GM13977 (cell line): ENCODE data around the gene SLC44A3.

Experiments used
- DNase-seq: peaks from one replicate; pipeline ENCODE4 v3.0.0; 2012; ENCODE audit warnings: low spot score
- in situ Hi-C: fragments of 300-500 bp; cut with MboI; formaldehyde crosslinking; loops from one replicate; pipeline ENCODE4 v1.12.0; 2022; ENCODE audit warnings: low sequenced_read_pairs, low pct_unique_long_range_greater_than_20kb, mixed read lengths, inconsistent platforms; ENCODE audit not compliant: unreplicated experiment
- TF ChIP-seq, protein P1 (sequence below): IDR thresholded peaks from 2 replicates; pipeline ENCODE4 v1.5.1; 2012; ENCODE audit warnings: mild to moderate bottlenecking, control low read depth; ENCODE audit not compliant: insufficient read depth; ENCODE audit errors: extremely low read depth, missing control alignments

Gene SLC44A3

DNA sequence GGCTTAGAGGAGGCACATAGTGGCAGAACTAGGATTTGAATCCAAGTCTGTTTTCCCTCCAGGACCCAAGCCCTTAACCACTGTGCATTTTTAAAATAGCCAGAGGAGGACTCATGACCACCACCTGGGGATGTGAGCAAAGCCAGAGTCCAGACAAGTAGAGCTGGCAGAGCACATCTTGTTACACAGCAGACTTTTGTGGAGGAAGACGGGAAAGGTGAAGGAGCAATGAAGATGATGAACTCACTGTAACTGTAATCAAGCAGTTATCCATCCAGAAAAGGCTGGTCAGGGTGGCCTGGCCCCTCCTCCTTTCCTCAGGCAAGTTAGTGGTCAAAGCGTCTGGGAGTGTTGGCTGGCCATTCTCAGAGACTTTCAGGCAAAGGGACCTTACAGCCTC lies 50.9 kb downstream of the SLC44A3 start:
- TF ChIP-seq, protein P1, sequence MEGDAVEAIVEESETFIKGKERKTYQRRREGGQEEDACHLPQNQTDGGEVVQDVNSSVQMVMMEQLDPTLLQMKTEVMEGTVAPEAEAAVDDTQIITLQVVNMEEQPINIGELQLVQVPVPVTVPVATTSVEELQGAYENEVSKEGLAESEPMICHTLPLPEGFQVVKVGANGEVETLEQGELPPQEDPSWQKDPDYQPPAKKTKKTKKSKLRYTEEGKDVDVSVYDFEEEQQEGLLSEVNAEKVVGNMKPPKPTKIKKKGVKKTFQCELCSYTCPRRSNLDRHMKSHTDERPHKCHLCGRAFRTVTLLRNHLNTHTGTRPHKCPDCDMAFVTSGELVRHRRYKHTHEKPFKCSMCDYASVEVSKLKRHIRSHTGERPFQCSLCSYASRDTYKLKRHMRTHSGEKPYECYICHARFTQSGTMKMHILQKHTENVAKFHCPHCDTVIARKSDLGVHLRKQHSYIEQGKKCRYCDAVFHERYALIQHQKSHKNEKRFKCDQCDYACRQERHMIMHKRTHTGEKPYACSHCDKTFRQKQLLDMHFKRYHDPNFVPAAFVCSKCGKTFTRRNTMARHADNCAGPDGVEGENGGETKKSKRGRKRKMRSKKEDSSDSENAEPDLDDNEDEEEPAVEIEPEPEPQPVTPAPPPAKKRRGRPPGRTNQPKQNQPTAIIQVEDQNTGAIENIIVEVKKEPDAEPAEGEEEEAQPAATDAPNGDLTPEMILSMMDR: no peak
- no peak for DNase-seq
- in situ Hi-C loops: no loop called here

DNA sequence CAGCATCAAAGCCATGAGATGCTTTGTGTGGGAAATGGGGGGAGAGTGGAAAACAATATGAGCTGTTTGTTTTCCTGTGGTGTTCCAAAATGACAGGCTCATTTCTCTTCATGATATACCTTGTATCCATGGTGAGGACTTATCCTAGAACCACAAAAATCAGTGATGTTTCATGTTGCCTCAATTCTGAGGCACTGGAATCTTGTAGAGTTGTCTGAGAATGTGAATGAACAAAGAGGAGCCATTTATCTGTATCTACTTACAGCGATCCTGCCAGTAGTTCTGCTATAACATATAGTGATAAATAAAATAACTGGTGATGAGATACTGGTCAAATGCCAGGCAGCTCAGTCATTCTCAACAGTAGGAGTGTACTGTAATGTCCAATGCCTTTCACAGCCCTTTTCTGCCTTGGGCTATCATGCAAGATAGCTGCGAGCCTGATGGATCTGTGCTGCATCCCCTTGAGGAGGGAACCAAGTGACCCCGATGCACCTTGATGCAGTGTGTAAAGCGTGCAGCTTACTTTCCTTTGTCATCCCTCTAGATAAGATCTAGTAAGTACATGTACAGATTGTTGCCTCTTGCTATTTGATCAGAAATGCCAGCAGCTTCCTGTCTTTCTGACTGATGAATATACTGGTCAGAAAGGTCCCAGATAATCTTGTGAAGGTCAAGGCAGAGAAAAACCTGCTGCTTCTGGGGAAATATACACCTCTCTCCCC lies 52.8 kb downstream of the SLC44A3 start:
- in situ Hi-C loops: no loop called here
- no peak for DNase-seq
- TF ChIP-seq, protein P1: no peak

DNA sequence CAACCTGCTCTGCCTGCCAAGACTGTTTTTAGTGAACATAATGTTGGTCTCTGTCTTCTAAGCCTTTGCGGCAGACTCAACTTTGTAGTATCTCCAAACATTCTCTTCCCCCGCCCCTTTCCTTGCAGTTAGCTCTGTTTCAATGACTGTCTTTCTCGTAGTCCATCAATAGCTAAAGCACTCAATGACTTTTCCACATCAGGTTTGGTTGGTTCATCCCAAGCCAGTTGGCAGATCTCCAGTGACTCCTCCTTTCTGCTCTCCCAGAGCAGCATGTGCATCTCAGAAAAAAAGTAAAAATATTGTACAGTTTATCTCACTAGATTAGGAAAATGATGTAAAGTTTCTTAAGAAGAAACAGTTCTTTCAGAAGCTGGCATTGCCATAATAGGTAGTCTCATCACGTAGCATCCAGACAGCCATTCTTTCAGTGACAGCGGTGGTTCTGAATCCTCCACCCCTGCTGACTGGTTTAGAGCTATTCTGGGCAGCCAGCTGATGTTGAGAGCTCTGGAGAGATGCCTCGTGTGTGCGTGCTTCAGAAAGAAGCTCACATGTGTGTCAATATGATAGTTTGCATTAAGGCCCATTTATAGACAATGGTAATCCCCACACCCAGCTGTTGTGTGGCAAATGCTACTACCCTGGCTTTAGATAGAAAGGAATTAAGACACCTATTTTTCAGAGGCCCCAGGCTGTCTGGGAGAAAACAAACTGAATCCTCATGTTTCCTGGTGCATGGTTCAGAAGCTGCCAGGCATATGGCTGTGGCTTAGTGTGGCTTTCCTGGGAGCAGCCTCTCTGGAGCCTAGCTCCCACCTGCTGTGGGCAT lies 53.6 kb downstream of the SLC44A3 start:
- in situ Hi-C loops: no loop called here
- TF ChIP-seq, protein P1: no peak
- no peak for DNase-seq

DNA sequence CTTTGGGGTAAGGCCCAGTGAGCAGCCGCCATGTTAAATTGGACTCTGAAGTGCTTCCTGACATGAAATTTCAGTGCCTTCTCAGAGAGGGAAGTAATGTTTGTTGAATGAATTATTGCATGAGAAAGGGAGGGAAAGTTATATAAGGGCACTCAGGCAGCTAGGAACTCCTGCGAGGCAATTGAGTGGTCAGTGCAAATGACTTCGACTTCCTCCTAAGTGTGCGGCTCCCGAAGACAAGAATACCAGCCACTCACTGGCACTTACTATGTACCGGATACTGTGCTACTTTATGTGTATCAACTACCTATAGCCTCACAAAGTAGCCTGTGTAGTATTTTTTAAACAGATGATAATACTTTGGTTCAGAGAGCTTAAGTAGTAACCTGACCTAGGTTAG lies 54.3 kb downstream of the SLC44A3 start:
- TF ChIP-seq, protein P1: no peak
- in situ Hi-C loops: no loop called here
- DNase-seq: no peak

DNA sequence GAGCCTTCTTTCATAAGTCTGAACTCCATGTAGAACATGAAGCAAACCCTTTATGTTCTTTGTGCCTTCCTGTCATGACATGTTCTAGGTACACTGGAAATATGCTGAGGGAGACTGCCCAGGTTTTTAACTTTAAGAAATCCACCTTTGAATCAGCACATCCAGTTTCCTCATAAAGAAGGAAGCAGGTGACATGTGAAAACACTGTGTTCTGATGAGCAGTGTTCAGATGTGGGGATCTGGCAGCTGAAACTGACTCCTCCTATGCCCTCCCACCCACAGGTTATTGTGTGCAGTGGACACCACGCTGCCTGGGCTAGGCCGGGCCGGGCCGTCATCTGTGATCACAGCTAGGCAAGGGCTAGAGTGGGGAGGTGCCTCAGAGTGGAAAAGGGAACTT lies 55.6 kb downstream of the SLC44A3 start:
- no peak for DNase-seq
- in situ Hi-C loops: no loop called here
- TF ChIP-seq, protein P1: no peak

DNA sequence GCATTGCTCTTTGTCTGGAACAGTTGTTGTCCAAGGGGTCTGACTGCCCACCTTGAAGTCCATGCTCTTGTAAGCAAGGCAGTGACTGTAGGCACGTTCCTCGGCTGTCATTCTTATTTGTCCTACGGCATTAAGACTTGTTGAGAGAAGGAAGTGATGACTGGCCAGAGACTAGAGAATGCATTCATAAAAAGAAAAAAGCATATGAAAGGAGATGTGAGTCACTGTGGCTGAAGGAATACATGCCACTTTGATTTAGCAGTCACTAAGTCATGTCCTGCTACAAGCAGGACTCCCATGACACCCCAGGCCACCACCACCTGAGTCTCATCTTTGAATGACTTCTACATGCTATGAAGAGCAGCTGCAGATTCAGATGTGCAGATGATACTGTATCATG lies 56.2 kb downstream of the SLC44A3 start:
- in situ Hi-C loops: no loop called here
- DNase-seq: no peak
- TF ChIP-seq, protein P1: no peak
